NCI-H446 treated with DMSO at 0.1 percent for 48 hours (cell line): ENCODE measurements around the gene UTP20.

ENCODE experiments used
- DNase-seq: peaks from one replicate; lab custom pipeline; 2025; lab: John Stamatoyannopoulos, UW

Gene UTP20

GRCh38 chr12:101280006-101280505 is at the start of gene UTP20:
Gene UTP20 (plus strand): TSS chr12:101280105. CDS start chr12:101280283, 178 bp downstream.
- peak; percentile 69 for DNase-seq

- no peak for DNase-seq
Observed at GRCh38 chr12:101230547-101230946, 49.4 kb upstream of the UTP20 start.

- DNase-seq: no peak
Observed at GRCh38 chr12:101231636-101232035, 48.3 kb upstream of the UTP20 start.

- no peak for DNase-seq
Observed at GRCh38 chr12:101235686-101236085, 44.2 kb upstream of the UTP20 start.

- DNase-seq: peak; percentile 94
Observed at GRCh38 chr12:101238306-101238705, 41.6 kb upstream of the UTP20 start.

GRCh38 chr12:101238800-101239329 is 41.0 kb upstream of the UTP20 start:
- DNase-seq: peak; percentile 76

GRCh38 chr12:101243074-101243473 is 36.8 kb upstream of the UTP20 start:
- no peak for DNase-seq

- no peak for DNase-seq
Observed at GRCh38 chr12:101243616-101244015, 36.3 kb upstream of the UTP20 start.

GRCh38 chr12:101256266-101256665 is 23.6 kb upstream of the UTP20 start:
- no peak for DNase-seq

GRCh38 chr12:101257357-101257756 is 22.5 kb upstream of the UTP20 start:
- DNase-seq: no peak

- DNase-seq: no peak
Observed at GRCh38 chr12:101267111-101267510, 12.8 kb upstream of the UTP20 start.

- DNase-seq: no peak
Observed at GRCh38 chr12:101276433-101276832, 3.5 kb upstream of the UTP20 start.

GRCh38 chr12:101277443-101277842 is 2.5 kb upstream of the UTP20 start:
- DNase-seq: no peak

GRCh38 chr12:101287357-101287756 is 7.5 kb downstream of the UTP20 start:
- DNase-seq: no peak

- DNase-seq: no peak
Observed at GRCh38 chr12:101297661-101298060, 17.8 kb downstream of the UTP20 start.

GRCh38 chr12:101298426-101298825 is 18.5 kb downstream of the UTP20 start:
- DNase-seq: no peak

- no peak for DNase-seq
Observed at GRCh38 chr12:101299346-101299745, 19.4 kb downstream of the UTP20 start.

GRCh38 chr12:101299931-101300330 is 20.0 kb downstream of the UTP20 start:
- DNase-seq: no peak

- no peak for DNase-seq
Observed at GRCh38 chr12:101302741-101303140, 22.8 kb downstream of the UTP20 start.

GRCh38 chr12:101305226-101305779 is 25.4 kb downstream of the UTP20 start:
- DNase-seq: no peak

- no peak for DNase-seq
Observed at GRCh38 chr12:101305794-101306193, 25.9 kb downstream of the UTP20 start.

- DNase-seq: no peak
Observed at GRCh38 chr12:101322480-101322879, 42.6 kb downstream of the UTP20 start.

GRCh38 chr12:101323255-101323654 is 43.4 kb downstream of the UTP20 start:
- no peak for DNase-seq

- no peak for DNase-seq
Observed at GRCh38 chr12:101325590-101325989, 45.7 kb downstream of the UTP20 start.
